ENCODE data around the gene BCL2L13.

Gene BCL2L13

DNA sequence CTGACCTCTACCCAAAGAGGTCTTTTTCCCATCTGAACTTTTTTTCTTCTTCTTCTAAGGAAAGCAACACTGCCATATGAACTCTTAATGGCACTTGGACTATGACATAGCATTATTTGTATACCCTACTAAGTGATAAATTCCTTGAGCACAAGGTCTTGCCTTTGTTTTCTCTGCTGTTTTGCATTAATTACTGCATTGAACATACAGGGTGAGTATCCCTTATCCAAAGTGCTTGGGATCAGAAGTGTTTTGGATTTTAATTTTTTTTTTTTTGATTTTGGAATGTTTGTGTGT is 86.9 kb downstream of the BCL2L13 start:
- TF ChIP-seq, protein P1, sequence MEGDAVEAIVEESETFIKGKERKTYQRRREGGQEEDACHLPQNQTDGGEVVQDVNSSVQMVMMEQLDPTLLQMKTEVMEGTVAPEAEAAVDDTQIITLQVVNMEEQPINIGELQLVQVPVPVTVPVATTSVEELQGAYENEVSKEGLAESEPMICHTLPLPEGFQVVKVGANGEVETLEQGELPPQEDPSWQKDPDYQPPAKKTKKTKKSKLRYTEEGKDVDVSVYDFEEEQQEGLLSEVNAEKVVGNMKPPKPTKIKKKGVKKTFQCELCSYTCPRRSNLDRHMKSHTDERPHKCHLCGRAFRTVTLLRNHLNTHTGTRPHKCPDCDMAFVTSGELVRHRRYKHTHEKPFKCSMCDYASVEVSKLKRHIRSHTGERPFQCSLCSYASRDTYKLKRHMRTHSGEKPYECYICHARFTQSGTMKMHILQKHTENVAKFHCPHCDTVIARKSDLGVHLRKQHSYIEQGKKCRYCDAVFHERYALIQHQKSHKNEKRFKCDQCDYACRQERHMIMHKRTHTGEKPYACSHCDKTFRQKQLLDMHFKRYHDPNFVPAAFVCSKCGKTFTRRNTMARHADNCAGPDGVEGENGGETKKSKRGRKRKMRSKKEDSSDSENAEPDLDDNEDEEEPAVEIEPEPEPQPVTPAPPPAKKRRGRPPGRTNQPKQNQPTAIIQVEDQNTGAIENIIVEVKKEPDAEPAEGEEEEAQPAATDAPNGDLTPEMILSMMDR (IDR thresholded peaks at IDR 0.05; ENCODE audit: low read depth, low read length): no peak

DNA sequence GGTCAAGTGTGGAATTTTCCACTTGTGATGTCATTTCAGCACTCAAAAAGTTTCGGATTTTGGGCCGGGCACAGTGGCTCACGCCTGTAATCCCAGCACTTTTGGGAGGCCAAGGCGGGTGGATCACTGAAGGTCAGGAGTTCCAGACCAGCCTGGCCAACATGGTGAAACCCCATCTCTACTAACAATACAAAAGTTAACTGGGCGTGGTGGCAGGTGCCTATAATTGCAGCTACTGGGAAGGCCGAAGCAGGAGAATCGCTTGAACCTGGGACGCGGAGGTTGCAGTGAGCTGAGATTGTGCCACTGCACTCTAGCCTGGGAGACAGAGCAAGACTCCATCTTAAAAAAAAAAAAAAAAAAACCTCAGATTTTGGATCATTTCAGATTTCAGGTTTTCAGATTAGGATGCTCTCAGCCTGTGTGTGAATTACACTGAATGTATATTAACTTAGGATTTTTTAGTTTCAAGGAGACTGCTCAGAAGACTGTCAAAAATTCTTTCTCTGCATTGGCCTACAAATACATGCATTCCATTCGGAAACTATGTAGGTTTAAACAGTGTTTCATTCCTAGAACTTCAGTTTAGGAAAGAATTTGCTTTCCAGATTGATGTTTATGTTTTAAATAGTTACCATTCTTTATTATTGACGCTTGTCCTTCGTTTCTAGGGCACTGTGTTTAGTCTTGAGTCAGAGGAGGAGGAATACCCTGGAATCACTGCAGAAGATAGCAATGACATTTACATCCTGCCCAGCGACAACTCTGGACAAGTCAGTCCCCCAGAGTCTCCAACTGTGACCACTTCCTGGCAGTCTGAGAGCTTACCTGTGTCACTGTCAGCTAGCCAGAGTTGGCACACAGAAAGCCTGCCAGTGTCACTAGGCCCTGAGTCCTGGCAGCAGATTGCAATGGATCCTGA is 87.7 kb downstream of the BCL2L13 start:
- TF ChIP-seq, protein P1 (IDR thresholded peaks at IDR 0.05; ENCODE audit: low read depth, low read length): no peak
- H3K27me3 ChIP-seq (ENCODE audit: insufficient read depth, low read depth, severe bottlenecking): no peaks in the 10 kb centered on the region
- no peaks in the 10 kb centered on the region for H3K9me3 ChIP-seq (ENCODE audit: severe bottlenecking)
- DNase-seq: no peak
- no peak overlapping the region for H3K4me3 ChIP-seq (ENCODE audit: low read depth, low read length)
- H3K27ac ChIP-seq: no peak overlapping the region
- peaks cover 25% of the 10 kb centered on the region for H3K36me3 ChIP-seq

More for the DNA sequence above, 86.9 kb downstream of the BCL2L13 start:
- H3K36me3 ChIP-seq: peaks cover 21% of the 10 kb centered on the region
- H3K27me3 ChIP-seq (ENCODE audit: insufficient read depth, low read depth, severe bottlenecking): no peaks in the 10 kb centered on the region
- H3K9me3 ChIP-seq (ENCODE audit: severe bottlenecking): no peaks in the 10 kb centered on the region
- H3K4me3 ChIP-seq (ENCODE audit: low read depth, low read length): no peak overlapping the region
- DNase-seq: no peak
- no peak overlapping the region for H3K27ac ChIP-seq

DNA sequence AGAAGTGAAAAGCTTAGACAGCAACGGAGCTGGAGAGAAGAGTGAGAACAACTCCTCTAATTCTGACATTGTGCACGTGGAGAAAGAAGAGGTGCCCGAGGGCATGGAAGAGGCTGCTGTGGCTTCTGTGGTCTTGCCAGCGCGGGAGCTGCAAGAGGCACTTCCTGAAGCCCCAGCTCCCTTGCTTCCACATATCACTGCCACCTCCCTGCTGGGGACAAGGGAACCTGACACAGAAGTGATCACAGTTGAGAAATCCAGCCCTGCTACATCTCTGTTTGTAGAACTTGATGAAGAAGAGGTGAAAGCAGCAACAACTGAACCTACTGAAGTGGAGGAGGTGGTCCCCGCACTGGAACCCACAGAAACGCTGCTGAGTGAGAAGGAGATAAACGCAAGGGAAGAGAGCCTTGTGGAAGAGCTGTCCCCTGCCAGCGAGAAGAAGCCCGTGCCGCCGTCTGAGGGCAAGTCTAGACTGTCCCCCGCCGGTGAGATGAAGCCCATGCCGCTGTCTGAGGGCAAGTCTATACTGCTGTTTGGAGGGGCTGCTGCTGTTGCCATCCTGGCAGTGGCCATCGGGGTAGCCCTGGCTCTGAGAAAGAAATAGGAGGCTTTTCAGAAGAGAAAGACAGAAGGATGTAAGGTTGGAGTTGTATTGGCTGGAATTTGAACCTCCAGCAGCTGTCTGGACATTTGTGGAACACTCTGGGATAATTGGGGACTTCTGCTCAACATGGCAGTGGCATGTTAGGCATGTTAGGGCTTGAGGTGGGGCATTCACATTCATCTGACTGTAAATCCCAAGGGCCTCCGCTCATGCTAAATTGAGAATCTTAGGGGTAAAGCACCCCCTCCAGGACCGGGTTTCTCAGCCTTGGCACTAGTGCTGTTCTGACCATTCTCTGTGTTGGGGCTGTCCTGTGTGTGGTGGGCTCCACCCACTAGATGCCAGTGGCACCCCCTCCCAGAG is 88.7 kb downstream of the BCL2L13 start:
- TF ChIP-seq, protein P1 (IDR thresholded peaks at IDR 0.05; ENCODE audit: low read depth, low read length): no peak
- no peak overlapping the region for H3K27ac ChIP-seq
- DNase-seq: no peak
- H3K4me3 ChIP-seq (ENCODE audit: low read depth, low read length): no peak overlapping the region
- H3K9me3 ChIP-seq (ENCODE audit: severe bottlenecking): no peaks in the 10 kb centered on the region
- no peaks in the 10 kb centered on the region for H3K27me3 ChIP-seq (ENCODE audit: insufficient read depth, low read depth, severe bottlenecking)
- peaks cover 33% of the 10 kb centered on the region for H3K36me3 ChIP-seq

DNA sequence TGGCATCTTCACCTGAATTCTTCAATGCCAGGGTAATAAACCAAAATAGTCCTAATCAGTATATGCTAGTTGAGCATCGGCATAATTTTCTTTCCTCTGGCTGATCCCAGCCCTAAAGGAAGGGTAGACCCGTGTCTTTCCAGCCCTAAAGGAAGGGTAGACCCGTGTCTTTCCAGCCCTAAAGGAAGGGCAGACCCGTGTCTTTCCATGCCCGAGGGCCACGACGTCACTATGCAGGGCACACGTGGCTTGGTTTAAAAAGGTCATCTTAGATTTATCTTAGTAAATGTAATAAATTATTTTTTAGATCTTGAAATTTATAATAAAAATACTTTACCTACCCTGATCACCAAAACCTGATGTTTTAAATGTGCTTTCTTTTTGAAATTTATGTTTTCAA is 90.2 kb downstream of the BCL2L13 start:
- H3K36me3 ChIP-seq: peaks cover 36% of the 10 kb centered on the region

DNA sequence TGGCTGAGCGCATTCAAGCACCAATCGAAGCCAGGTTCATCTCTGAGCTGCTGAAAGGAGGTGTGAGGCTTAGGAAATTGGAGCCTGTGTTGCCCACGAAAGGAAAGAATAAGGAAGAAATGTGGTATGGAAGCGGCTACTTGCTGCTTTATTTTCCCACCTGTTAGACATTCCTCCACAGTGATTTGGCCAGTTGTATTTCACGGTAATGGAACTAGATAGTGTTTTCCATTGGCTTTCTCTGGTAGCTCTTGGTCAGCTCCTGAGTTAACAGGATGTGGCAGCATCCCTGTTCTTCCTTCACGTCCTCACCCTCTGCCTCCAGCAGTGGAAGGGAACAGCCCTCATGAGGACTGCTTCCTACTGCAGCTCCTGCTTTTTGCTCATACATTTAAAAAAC is 91.0 kb downstream of the BCL2L13 start:
- peaks cover 44% of the 10 kb centered on the region for H3K36me3 ChIP-seq
- no peaks in the 10 kb centered on the region for H3K9me3 ChIP-seq (ENCODE audit: severe bottlenecking)
- H3K27ac ChIP-seq: no peak overlapping the region
- no peak overlapping the region for H3K4me3 ChIP-seq (ENCODE audit: low read depth, low read length)
- DNase-seq: no peak
- TF ChIP-seq, protein P1 (IDR thresholded peaks at IDR 0.05; ENCODE audit: low read depth, low read length): no peak
- no peaks in the 10 kb centered on the region for H3K27me3 ChIP-seq (ENCODE audit: insufficient read depth, low read depth, severe bottlenecking)

More for the DNA sequence above, 90.2 kb downstream of the BCL2L13 start:
- H3K9me3 ChIP-seq (ENCODE audit: severe bottlenecking): no peaks in the 10 kb centered on the region
- H3K4me3 ChIP-seq (ENCODE audit: low read depth, low read length): no peak overlapping the region
- DNase-seq: no peak
- TF ChIP-seq, protein P1 (IDR thresholded peaks at IDR 0.05; ENCODE audit: low read depth, low read length): no peak
- H3K27me3 ChIP-seq (ENCODE audit: insufficient read depth, low read depth, severe bottlenecking): no peaks in the 10 kb centered on the region
- no peak overlapping the region for H3K27ac ChIP-seq
